Measurements from ENCODE around the gene C5orf34. TPM values are rescaled to one million over a fixed set of nuclear protein-coding genes. Genes with fewer than 3 reads are reported as not detected.
A peak's percentile ranks its signal among the peaks of the same experiment; 100 is the strongest.
"Not testable (repeated sequence)": the region's sequence is repeated elsewhere in the genome, so short reads cannot be mapped to it uniquely, and the experiment has no call there.

C5orf34 gene
- total RNA-seq, 1 experiment from 2014 or later, result 17.0 TPM

- CTCF ChIA-PET, result no interaction called here
- TF ChIP-seq, protein P1, sequence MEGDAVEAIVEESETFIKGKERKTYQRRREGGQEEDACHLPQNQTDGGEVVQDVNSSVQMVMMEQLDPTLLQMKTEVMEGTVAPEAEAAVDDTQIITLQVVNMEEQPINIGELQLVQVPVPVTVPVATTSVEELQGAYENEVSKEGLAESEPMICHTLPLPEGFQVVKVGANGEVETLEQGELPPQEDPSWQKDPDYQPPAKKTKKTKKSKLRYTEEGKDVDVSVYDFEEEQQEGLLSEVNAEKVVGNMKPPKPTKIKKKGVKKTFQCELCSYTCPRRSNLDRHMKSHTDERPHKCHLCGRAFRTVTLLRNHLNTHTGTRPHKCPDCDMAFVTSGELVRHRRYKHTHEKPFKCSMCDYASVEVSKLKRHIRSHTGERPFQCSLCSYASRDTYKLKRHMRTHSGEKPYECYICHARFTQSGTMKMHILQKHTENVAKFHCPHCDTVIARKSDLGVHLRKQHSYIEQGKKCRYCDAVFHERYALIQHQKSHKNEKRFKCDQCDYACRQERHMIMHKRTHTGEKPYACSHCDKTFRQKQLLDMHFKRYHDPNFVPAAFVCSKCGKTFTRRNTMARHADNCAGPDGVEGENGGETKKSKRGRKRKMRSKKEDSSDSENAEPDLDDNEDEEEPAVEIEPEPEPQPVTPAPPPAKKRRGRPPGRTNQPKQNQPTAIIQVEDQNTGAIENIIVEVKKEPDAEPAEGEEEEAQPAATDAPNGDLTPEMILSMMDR (conservative IDR thresholded peaks at IDR 0.05; ENCODE audit: low read depth, low read length), result no peak
- no peak for TF ChIP-seq EZH2 (IDR thresholded peaks at IDR 0.05; ENCODE audit: borderline replicate concordance, low read depth, low read length, poor library complexity, severe bottlenecking)
- intact Hi-C loops (cut with micrococcal nuclease; ENCODE audit: unreplicated experiment), result no loop called here
These were observed 715 bp upstream of the C5orf34 start for GRCh38 chr5:43515678-43516048.

DNA sequence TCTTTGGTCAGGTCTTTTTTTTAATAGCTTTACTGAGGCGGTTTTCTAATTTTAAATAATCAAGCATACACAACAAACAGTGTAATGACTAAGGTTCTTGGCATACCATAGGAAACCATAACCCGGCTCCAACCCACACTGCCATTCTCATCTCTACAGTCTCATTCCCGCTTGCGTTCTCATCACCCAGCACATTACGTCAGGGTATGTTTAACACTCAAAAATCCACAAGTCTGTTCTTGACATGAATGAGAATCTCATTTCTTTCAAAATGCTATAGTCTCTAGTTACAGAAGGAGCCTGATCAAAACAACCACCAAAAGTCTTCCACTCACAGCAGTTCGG, 505 bp downstream of the C5orf34 start:
- TF ChIP-seq, protein P1 (conservative IDR thresholded peaks at IDR 0.05; ENCODE audit: low read depth, low read length), result no peak
- no peak for TF ChIP-seq EZH2 (IDR thresholded peaks at IDR 0.05; ENCODE audit: borderline replicate concordance, low read depth, low read length, poor library complexity, severe bottlenecking)
- BruUV-seq (replicated peaks), result TSS peak; percentile 86
- Histone ChIP-seq H3K4me1 (ENCODE audit: insufficient read depth, low read length, poor library complexity, severe bottlenecking) (peaks cover 20% of the 10 kb centered on the region), H3K27me3 (replicated peaks; ENCODE audit: insufficient read depth, low read depth, low read length, poor library complexity) (no peaks in the 10 kb centered on the region), H3K36me3 (ENCODE audit: insufficient read depth, low read length, poor library complexity, severe bottlenecking) (no peaks in the 10 kb centered on the region), H3K9me3 (ENCODE audit: low read depth, low read length, poor library complexity, severe bottlenecking) (no peaks in the 10 kb centered on the region), H3K27ac (ENCODE audit: low read depth, low read length, poor library complexity, severe bottlenecking) (peak overlapping the region; percentile 79), H3K4me3 (ENCODE audit: low read depth, low read length, poor library complexity, severe bottlenecking) (peak overlapping the region; percentile 57)
- intact Hi-C loops (cut with micrococcal nuclease; ENCODE audit: unreplicated experiment), result no loop called here
- ChIA-PET POLR2A (ENCODE audit: low non-redundant PET) (interaction anchor here (0.6 kb wide), 1 partner anchor 31 kb away, joined by 3 read pairs; the partner anchor contains the start of gene TMEM267), CTCF (no interaction called here)
- DNase-seq (ENCODE audit: low spot score), result no peak

More at GRCh38 chr5:43515678-43516048, 715 bp upstream of the C5orf34 start:
- peak overlapping the region; percentile 57 for H3K4me3 ChIP-seq (ENCODE audit: low read depth, low read length, poor library complexity, severe bottlenecking)
- DNase-seq (ENCODE audit: low spot score), result no peak
- POLR2A ChIA-PET (ENCODE audit: low non-redundant PET), result no interaction called here
- peak overlapping the region; percentile 79 for H3K27ac ChIP-seq (ENCODE audit: low read depth, low read length, poor library complexity, severe bottlenecking)
- peaks cover 20% of the 10 kb centered on the region for H3K4me1 ChIP-seq (ENCODE audit: insufficient read depth, low read length, poor library complexity, severe bottlenecking)
- H3K36me3 ChIP-seq (ENCODE audit: insufficient read depth, low read length, poor library complexity, severe bottlenecking), result no peaks in the 10 kb centered on the region
- H3K27me3 ChIP-seq (replicated peaks; ENCODE audit: insufficient read depth, low read depth, low read length, poor library complexity), result no peaks in the 10 kb centered on the region
- BruUV-seq (replicated peaks), result no TSS peak
- no peaks in the 10 kb centered on the region for H3K9me3 ChIP-seq (ENCODE audit: low read depth, low read length, poor library complexity, severe bottlenecking)

GRCh38 chr5:43514025-43514424, 923 bp downstream of the C5orf34 start:
- peaks cover 20% of the 10 kb centered on the region for H3K4me1 ChIP-seq (ENCODE audit: insufficient read depth, low read length, poor library complexity, severe bottlenecking)
- CTCF ChIA-PET, result no interaction called here
- H3K27ac ChIP-seq (ENCODE audit: low read depth, low read length, poor library complexity, severe bottlenecking), result peak overlapping the region; percentile 79
- peak overlapping the region; percentile 57 for H3K4me3 ChIP-seq (ENCODE audit: low read depth, low read length, poor library complexity, severe bottlenecking)
- POLR2A ChIA-PET (ENCODE audit: low non-redundant PET), result no interaction called here
- DNase-seq (ENCODE audit: low spot score), result no peak
- H3K9me3 ChIP-seq (ENCODE audit: low read depth, low read length, poor library complexity, severe bottlenecking), result no peaks in the 10 kb centered on the region
- H3K27me3 ChIP-seq (replicated peaks; ENCODE audit: insufficient read depth, low read depth, low read length, poor library complexity), result no peaks in the 10 kb centered on the region
- no TSS peak for BruUV-seq (replicated peaks)
- TF ChIP-seq EZH2 (IDR thresholded peaks at IDR 0.05; ENCODE audit: borderline replicate concordance, low read depth, low read length, poor library complexity, severe bottlenecking), result no peak
- TF ChIP-seq, protein P1 (conservative IDR thresholded peaks at IDR 0.05; ENCODE audit: low read depth, low read length), result no peak
- intact Hi-C loops (cut with micrococcal nuclease; ENCODE audit: unreplicated experiment), result no loop called here
- H3K36me3 ChIP-seq (ENCODE audit: insufficient read depth, low read length, poor library complexity, severe bottlenecking), result peaks cover 2% of the 10 kb centered on the region

- DNase-seq (ENCODE audit: low spot score); H3K27me3 ChIP-seq (replicated peaks; ENCODE audit: insufficient read depth, low read depth, low read length, poor library complexity); intact Hi-C loops (cut with micrococcal nuclease; ENCODE audit: unreplicated experiment); BruUV-seq (replicated peaks); H3K4me3 ChIP-seq (ENCODE audit: low read depth, low read length, poor library complexity, severe bottlenecking); H3K27ac ChIP-seq (ENCODE audit: low read depth, low read length, poor library complexity, severe bottlenecking); H3K9me3 ChIP-seq (ENCODE audit: low read depth, low read length, poor library complexity, severe bottlenecking); CTCF ChIA-PET; POLR2A ChIA-PET (ENCODE audit: low non-redundant PET): not testable (repeated sequence)
- Histone ChIP-seq H3K4me1 (ENCODE audit: insufficient read depth, low read length, poor library complexity, severe bottlenecking) (peaks cover 20% of the 10 kb centered on the region), H3K36me3 (ENCODE audit: insufficient read depth, low read length, poor library complexity, severe bottlenecking) (peaks cover 23% of the 10 kb centered on the region)
These were observed 3.9 kb downstream of the C5orf34 start for GRCh38 chr5:43511062-43511461.
